ENCODE results near the gene ACSBG1. TPM values are rescaled to one million over a fixed set of nuclear protein-coding genes. Genes with fewer than 3 reads are reported as not detected.

Gene ACSBG1
- total and polyA plus RNA-seq, 2 of the 8 experiments (the other 6 are each of a cell fraction or from before 2014, with no cell fraction given), result 5.4 to 7.1 TPM

- Histone ChIP-seq H3K14ac (ENCODE audit: insufficient read length) (no peak overlapping the region), H3K4me3 (ENCODE audit: extremely low read depth in 1 of 4, insufficient read depth in 2 of 4, low read depth in 3 of 4, low read length in 4 of 4) (no peak overlapping the region), H3K9me3 (ENCODE audit: insufficient read depth in 2 of 2, low read depth in 1 of 2, low read length in 1 of 2) (no peaks in the 10 kb centered on the region), H2BK20ac (ENCODE audit: low read length) (no peak overlapping the region), H2BK15ac (ENCODE audit: low read length) (no peak overlapping the region), H2BK120ac (replicated peaks; ENCODE audit: low read depth, low read length) (no peak overlapping the region), H3K4me2 (ENCODE audit: insufficient read depth in 1 of 2, low read depth in 2 of 2, low read length in 2 of 2) (no peak overlapping the region), H3K18ac (ENCODE audit: extremely low read depth, low read length) (no peak overlapping the region; the same call in 1 of the 2 replicates), H4K91ac (replicated peaks; ENCODE audit: insufficient read length, low read length) (no peak overlapping the region), H3K56ac (replicated peaks; ENCODE audit: insufficient read length, low read depth, low read length) (no peak overlapping the region), H4K8ac (ENCODE audit: extremely low read depth, insufficient read depth, low read length) (no peak overlapping the region), H3K4me1 (replicated peaks in 1 of 4; ENCODE audit: control insufficient read depth in 3 of 4, insufficient read depth in 4 of 4, low read length in 3 of 4) (peaks cover 0 to 2% (median 0%) of the 10 kb centered on the region in 4 experiments; a peak in 2 of 7 replicates), H2AK5ac (ENCODE audit: low read depth, low read length) (no peak overlapping the region), H4K5ac (ENCODE audit: insufficient read length, low read depth, low read length) (no peak overlapping the region), H2BK12ac (ENCODE audit: low read depth, low read length) (no peak overlapping the region), H3K36me3 (ENCODE audit: control insufficient read depth in 2 of 4, insufficient read depth in 4 of 4, low read length in 3 of 4) (no peaks in the 10 kb centered on the region), H3K4ac (replicated peaks; ENCODE audit: insufficient read length, low read depth, low read length) (no peak overlapping the region), H3K27ac (ENCODE audit: low read depth, low read length) (no peak overlapping the region), H3K27me3 (replicated peaks in 1 of 4; ENCODE audit: control insufficient read depth in 3 of 4, extremely low read depth in 1 of 4, insufficient read depth in 3 of 4, low read length in 3 of 4) (no peaks in the 10 kb centered on the region), H4K20me1 (replicated peaks in 1 of 2; ENCODE audit: control insufficient read depth in 1 of 2, insufficient read depth in 2 of 2, low read length in 2 of 2) (no peaks in the 10 kb centered on the region), H3K79me2 (ENCODE audit: control insufficient read depth in 1 of 2, insufficient read depth in 2 of 2, low read length in 2 of 2) (no peaks in the 10 kb centered on the region), H3K9ac (replicated peaks in 1 of 4; ENCODE audit: extremely low read depth in 1 of 4, low read depth in 3 of 4, low read length in 3 of 4) (no peak overlapping the region), H2AFZ (ENCODE audit: low read length) (no peak overlapping the region), H3K23me2 (ENCODE audit: low read depth, low read length) (no peaks in the 10 kb centered on the region), H3K79me1 (ENCODE audit: low read depth, low read length) (no peaks in the 10 kb centered on the region; the same call in 1 of the 2 replicates), H2BK5ac (ENCODE audit: low read depth, low read length) (no peak overlapping the region), H3K23ac (ENCODE audit: insufficient read length) (no peak overlapping the region)
- WGBS, 2 experiments (ENCODE audit: extremely low coverage in 1 of 2, insufficient coverage in 1 of 2, insufficient read length in 1 of 2, insufficient replicate concordance in 2 of 2, low coverage in 1 of 2, low lambda C conversion rate in 2 of 2, missing lambda C conversion rate in 1 of 2), result 88% methylated on average over 17 of the region's 17 CpGs; no CpG with 5 or more reads in 1 of the 2 experiments
- DNase-seq (ENCODE audit: low read depth in 1 of 2, low spot score in 2 of 2), result peak in 1 of 2 experiments; percentile 35
- ChIA-PET CTCF (ENCODE audit: partially characterized antibody) (interaction anchor here (0.6 to 6.0 kb wide), 8 partner anchors 17 to 169 kb away, joined by 3 to 34 read pairs (median 4); no protein-coding TSS in a partner anchor), POLR2A (ENCODE audit: partially characterized antibody) (no interaction called here)
- no peak for FAIRE-seq
- TF ChIP-seq CEBPB (IDR thresholded peaks at IDR 0.05; ENCODE audit: low read depth, low read length), result no peak
- TF ChIP-seq SUZ12 (IDR thresholded peaks at IDR 0.05; ENCODE audit: low read length), result no peak
- no peak for TF ChIP-seq ASH2L (IDR thresholded peaks at IDR 0.05; ENCODE audit: low read length)
- TF ChIP-seq BACH1 (IDR thresholded peaks at IDR 0.05; ENCODE audit: low read length), result no peak
- TF ChIP-seq JUND (IDR thresholded peaks at IDR 0.05; ENCODE audit: low read length), result no peak
- no peak for TF ChIP-seq ATF2 (IDR thresholded peaks at IDR 0.05; ENCODE audit: low read length)
- TF ChIP-seq SIN3A (conservative IDR thresholded peaks at IDR 0.05 in 1 of 2, IDR thresholded peaks at IDR 0.05 in 1 of 2; ENCODE audit: low read depth in 1 of 2, low read length in 2 of 2), result no peak
- no peak for TF ChIP-seq BCL11A (IDR thresholded peaks at IDR 0.05; ENCODE audit: low read depth in 2 of 2, low read length in 2 of 2)
- no peak for TF ChIP-seq TAF1 (IDR thresholded peaks at IDR 0.05; ENCODE audit: low read depth, low read length)
- no peak for TF ChIP-seq EGR1 (IDR thresholded peaks at IDR 0.05; ENCODE audit: borderline replicate concordance, low read depth, low read length)
- no peak for TF ChIP-seq CBX5 (IDR thresholded peaks at IDR 0.05; ENCODE audit: low read depth, low read length)
Measured at GRCh38 chr15:78212546-78213424, 21.6 kb downstream of the ACSBG1 start.

Data from H1 (cell line).